Neural cell (in vitro differentiated cells): ENCODE results near the gene EPHA4. TPM values are rescaled to one million over a fixed set of nuclear protein-coding genes. Genes with fewer than 3 reads are reported as not detected.

Experiments used
- H2AFZ ChIP-seq: fragments of 200-600, 300-800 bp; sonication (generic), shearing (Covaris generic); 2 replicates; pipeline ENCODE4 v1.6.0; 2014; ENCODE audit warnings: low read depth, mild to moderate bottlenecking, antibody characterized with exemption, low read length, moderate library complexity
- H3F3A ChIP-seq: fragments of 200-600 bp; shearing (Covaris generic); 2 replicates; pipeline ENCODE4 v1.6.1; 2016; ENCODE audit warnings: mild to moderate bottlenecking, moderate library complexity, mixed read lengths, antibody characterized with exemption, low read length; ENCODE audit not compliant: insufficient read depth, poor library complexity, severe bottlenecking
- H3K27ac ChIP-seq: fragments of 200-600, 300-800 bp; sonication (generic), shearing (Covaris generic); 2 replicates; pipeline ENCODE4 v1.5.1; 2014; ENCODE audit warnings: mild to moderate bottlenecking, low read length, moderate library complexity
- H3K27me3 ChIP-seq: fragments of 300-800, 200-600 bp; sonication (generic), shearing (Covaris generic); 2 replicates; pipeline ENCODE4 v1.6.0; 2014; ENCODE audit warnings: mild to moderate bottlenecking, low read depth, low read length, moderate library complexity; ENCODE audit not compliant: insufficient read depth
- H3K36me3 ChIP-seq: fragments of 300-800, 200-600 bp; sonication (generic), shearing (Covaris generic); 2 replicates; pipeline ENCODE4 v1.5.1; 2014; ENCODE audit warnings: mild to moderate bottlenecking, antibody characterized with exemption, low read length, moderate library complexity; ENCODE audit not compliant: insufficient read depth
- H3K4me2 ChIP-seq: fragments of 300-800, 200-600 bp; sonication (generic), shearing (Covaris generic); 2 replicates; pipeline ENCODE4 v1.6.0; 2014; ENCODE audit warnings: mild to moderate bottlenecking, low read length
- H3K4me3 ChIP-seq: fragments of 300-800, 200-600 bp; sonication (generic), shearing (Covaris generic); 2 replicates; pipeline ENCODE4 v1.5.1; 2014; ENCODE audit warnings: mild to moderate bottlenecking, low read length, moderate library complexity
- H3K79me2 ChIP-seq: fragments of 200-600 bp; shearing (Covaris generic); replicated peaks from 2 replicates; pipeline ENCODE4 v1.6.0; 2014; ENCODE audit warnings: mild to moderate bottlenecking, low read length, moderate library complexity; ENCODE audit not compliant: insufficient read depth
- H3K9ac ChIP-seq: fragments of 300-800, 200-600 bp; sonication (generic), shearing (Covaris generic); 2 replicates; pipeline ENCODE4 v1.6.1; 2016; ENCODE audit warnings: mild to moderate bottlenecking, low read length, mixed read lengths
- H3K9me2 ChIP-seq: fragments of 200-600 bp; shearing (Covaris generic); 2 replicates; pipeline ENCODE4 v1.6.1; 2016; ENCODE audit warnings: mild to moderate bottlenecking, low read length, mixed read lengths; ENCODE audit not compliant: insufficient read depth
- H3K9me3 ChIP-seq: fragments of 200-600, 300-800 bp; sonication (generic), shearing (Covaris generic); 2 replicates; pipeline ENCODE4 v1.6.1; 2016; ENCODE audit warnings: mild to moderate bottlenecking, mixed run types, low read length, moderate library complexity, mixed read lengths
- H4K20me1 ChIP-seq: fragments of 200-600 bp; shearing (Covaris generic); 2 replicates; pipeline ENCODE4 v1.6.1; 2016; ENCODE audit warnings: mild to moderate bottlenecking, mixed run types; ENCODE audit not compliant: insufficient read depth
- EP300 ChIP-seq: fragments of 450-650 bp; conservative IDR thresholded peaks from 2 replicates; pipeline ENCODE4 v1.6.1; 2014; ENCODE audit warnings: antibody characterized with exemption, mild to moderate bottlenecking, moderate library complexity; ENCODE audit not compliant: poor library complexity, severe bottlenecking
- EZH2 ChIP-seq: fragments of 200-600, 300-800 bp; shearing (Covaris generic), sonication (generic); IDR thresholded peaks from 2 replicates; pipeline ENCODE4 v1.6.1; 2014; ENCODE audit warnings: antibody characterized with exemption, low read length, borderline replicate concordance, mild to moderate bottlenecking; ENCODE audit not compliant: insufficient read depth, poor library complexity, severe bottlenecking
- MXI1 ChIP-seq: fragments of 450-650 bp; conservative IDR thresholded peaks from 2 replicates; pipeline ENCODE4 v1.6.1; 2014; ENCODE audit warnings: antibody characterized with exemption, mild to moderate bottlenecking; ENCODE audit not compliant: poor library complexity, severe bottlenecking
- POLR2AphosphoS5 ChIP-seq: IDR thresholded peaks from 2 replicates; pipeline ENCODE4 v1.6.1; 2012
- RAD21 ChIP-seq: fragments of 450-650 bp; conservative IDR thresholded peaks from 2 replicates; pipeline ENCODE4 v1.6.1; 2014; ENCODE audit warnings: antibody characterized with exemption, mild to moderate bottlenecking, moderate library complexity
- SMC3 ChIP-seq: fragments of 450-650 bp; conservative IDR thresholded peaks from 2 replicates; pipeline ENCODE4 v1.6.1; 2014; ENCODE audit warnings: antibody characterized with exemption, mild to moderate bottlenecking, moderate library complexity; ENCODE audit not compliant: poor library complexity
- TAF1 ChIP-seq: IDR thresholded peaks from 2 replicates; pipeline ENCODE4 v1.6.1; 2012; ENCODE audit warnings: low read depth
- polyA plus RNA-seq: library from polyadenylated mRNA; depleted of rRNA; stranded (reverse); fragments of >200 nt; gene quantifications from 2 replicates; pipeline ENCODE4 v1.2.3, GENCODE V29; 2014
- TF ChIP-seq, protein P1 (sequence below): fragments of 450-650 bp; IDR thresholded peaks from 2 replicates; pipeline ENCODE4 v1.5.1; 2014; ENCODE audit warnings: antibody characterized with exemption, mild to moderate bottlenecking, moderate library complexity; ENCODE audit not compliant: poor library complexity, severe bottlenecking
- TF ChIP-seq, protein P2 (sequence below): IDR thresholded peaks from 2 replicates; pipeline ENCODE4 v1.6.1; 2012; ENCODE audit warnings: borderline replicate concordance

The EPHA4 gene
- polyA plus RNA-seq, 1 donor from 2014 or later: 71.1 TPM

DNA sequence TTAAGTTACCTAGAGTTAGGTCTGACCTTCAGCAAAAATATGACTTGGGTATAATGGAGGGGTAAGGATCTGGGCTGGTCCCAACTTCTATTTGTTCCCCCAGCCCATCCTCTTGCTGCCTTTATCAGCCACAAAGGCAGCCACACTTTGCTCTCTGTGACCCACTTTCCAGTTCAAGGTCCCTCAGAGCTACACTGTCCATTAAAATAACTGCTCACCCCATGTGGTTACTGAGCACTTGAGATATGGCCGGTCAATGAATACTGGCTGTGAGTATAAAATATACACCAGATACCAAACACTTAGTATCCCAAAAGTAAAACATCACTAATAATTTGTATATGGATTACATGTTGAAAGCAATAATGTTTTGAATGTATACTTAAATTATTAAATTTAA is 67.2 kb downstream of the EPHA4 start:
- H4K20me1 ChIP-seq: no peaks in the 10 kb centered on the region
- H3F3A ChIP-seq: no peaks in the 10 kb centered on the region
- peaks cover 57% of the 10 kb centered on the region for H3K79me2 ChIP-seq
- H3K9me3 ChIP-seq: no peaks in the 10 kb centered on the region
- H3K27me3 ChIP-seq: no peaks in the 10 kb centered on the region
- no peak overlapping the region for H3K4me3 ChIP-seq
- no peak overlapping the region for H2AFZ ChIP-seq
- no peak for TF ChIP-seq EZH2
- no peak for TF ChIP-seq TAF1
- TF ChIP-seq RAD21: no peak
- TF ChIP-seq, protein P1, sequence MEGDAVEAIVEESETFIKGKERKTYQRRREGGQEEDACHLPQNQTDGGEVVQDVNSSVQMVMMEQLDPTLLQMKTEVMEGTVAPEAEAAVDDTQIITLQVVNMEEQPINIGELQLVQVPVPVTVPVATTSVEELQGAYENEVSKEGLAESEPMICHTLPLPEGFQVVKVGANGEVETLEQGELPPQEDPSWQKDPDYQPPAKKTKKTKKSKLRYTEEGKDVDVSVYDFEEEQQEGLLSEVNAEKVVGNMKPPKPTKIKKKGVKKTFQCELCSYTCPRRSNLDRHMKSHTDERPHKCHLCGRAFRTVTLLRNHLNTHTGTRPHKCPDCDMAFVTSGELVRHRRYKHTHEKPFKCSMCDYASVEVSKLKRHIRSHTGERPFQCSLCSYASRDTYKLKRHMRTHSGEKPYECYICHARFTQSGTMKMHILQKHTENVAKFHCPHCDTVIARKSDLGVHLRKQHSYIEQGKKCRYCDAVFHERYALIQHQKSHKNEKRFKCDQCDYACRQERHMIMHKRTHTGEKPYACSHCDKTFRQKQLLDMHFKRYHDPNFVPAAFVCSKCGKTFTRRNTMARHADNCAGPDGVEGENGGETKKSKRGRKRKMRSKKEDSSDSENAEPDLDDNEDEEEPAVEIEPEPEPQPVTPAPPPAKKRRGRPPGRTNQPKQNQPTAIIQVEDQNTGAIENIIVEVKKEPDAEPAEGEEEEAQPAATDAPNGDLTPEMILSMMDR: no peak
- TF ChIP-seq POLR2AphosphoS5: no peak
- no peak for TF ChIP-seq MXI1
- TF ChIP-seq, protein P2, sequence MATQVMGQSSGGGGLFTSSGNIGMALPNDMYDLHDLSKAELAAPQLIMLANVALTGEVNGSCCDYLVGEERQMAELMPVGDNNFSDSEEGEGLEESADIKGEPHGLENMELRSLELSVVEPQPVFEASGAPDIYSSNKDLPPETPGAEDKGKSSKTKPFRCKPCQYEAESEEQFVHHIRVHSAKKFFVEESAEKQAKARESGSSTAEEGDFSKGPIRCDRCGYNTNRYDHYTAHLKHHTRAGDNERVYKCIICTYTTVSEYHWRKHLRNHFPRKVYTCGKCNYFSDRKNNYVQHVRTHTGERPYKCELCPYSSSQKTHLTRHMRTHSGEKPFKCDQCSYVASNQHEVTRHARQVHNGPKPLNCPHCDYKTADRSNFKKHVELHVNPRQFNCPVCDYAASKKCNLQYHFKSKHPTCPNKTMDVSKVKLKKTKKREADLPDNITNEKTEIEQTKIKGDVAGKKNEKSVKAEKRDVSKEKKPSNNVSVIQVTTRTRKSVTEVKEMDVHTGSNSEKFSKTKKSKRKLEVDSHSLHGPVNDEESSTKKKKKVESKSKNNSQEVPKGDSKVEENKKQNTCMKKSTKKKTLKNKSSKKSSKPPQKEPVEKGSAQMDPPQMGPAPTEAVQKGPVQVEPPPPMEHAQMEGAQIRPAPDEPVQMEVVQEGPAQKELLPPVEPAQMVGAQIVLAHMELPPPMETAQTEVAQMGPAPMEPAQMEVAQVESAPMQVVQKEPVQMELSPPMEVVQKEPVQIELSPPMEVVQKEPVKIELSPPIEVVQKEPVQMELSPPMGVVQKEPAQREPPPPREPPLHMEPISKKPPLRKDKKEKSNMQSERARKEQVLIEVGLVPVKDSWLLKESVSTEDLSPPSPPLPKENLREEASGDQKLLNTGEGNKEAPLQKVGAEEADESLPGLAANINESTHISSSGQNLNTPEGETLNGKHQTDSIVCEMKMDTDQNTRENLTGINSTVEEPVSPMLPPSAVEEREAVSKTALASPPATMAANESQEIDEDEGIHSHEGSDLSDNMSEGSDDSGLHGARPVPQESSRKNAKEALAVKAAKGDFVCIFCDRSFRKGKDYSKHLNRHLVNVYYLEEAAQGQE: no peak
- H3K9me2 ChIP-seq: no peaks in the 10 kb centered on the region
- no peak overlapping the region for H3K4me2 ChIP-seq
- no peak overlapping the region for H3K9ac ChIP-seq
- H3K27ac ChIP-seq: no peak overlapping the region
- H3K36me3 ChIP-seq: no peaks in the 10 kb centered on the region

DNA sequence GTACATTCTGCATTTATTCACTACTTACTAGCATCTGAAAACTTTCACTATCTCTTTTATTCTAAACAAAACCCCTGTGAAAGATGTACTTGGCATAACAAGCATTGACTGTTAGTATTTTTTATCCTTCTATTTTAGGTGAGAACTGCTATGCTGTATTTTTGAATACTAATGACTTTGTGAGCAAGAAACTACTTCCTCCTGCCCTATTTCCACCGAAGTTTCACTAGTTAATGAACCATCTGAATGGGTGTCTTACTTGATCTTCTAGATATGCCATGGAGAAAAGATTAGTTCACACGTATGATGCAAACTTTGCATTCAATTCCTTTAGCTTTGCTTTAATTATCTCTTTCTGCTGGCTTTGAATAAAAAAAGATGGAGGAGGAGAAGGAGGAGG is 68.1 kb downstream of the EPHA4 start:
- no peaks in the 10 kb centered on the region for H3K9me3 ChIP-seq
- H4K20me1 ChIP-seq: no peaks in the 10 kb centered on the region
- H3K9me2 ChIP-seq: no peaks in the 10 kb centered on the region
- no peaks in the 10 kb centered on the region for H3F3A ChIP-seq
- TF ChIP-seq POLR2AphosphoS5 (no peak), TAF1 (no peak), SMC3 (no peak), MXI1 (no peak), RAD21 (no peak), EZH2 (no peak), EP300 (no peak)
- TF ChIP-seq, protein P2: no peak
- TF ChIP-seq, protein P1: no peak
- H3K27me3 ChIP-seq: no peaks in the 10 kb centered on the region
- no peak overlapping the region for H2AFZ ChIP-seq
- H3K9ac ChIP-seq: no peak overlapping the region
- H3K4me3 ChIP-seq: no peak overlapping the region
- H3K36me3 ChIP-seq: no peaks in the 10 kb centered on the region
- no peak overlapping the region for H3K27ac ChIP-seq
- H3K4me2 ChIP-seq: no peak overlapping the region
- peaks cover 50% of the 10 kb centered on the region for H3K79me2 ChIP-seq
